Left ventricle myocardium superior (tissue), 1 donor: Measurements from ENCODE around the gene IQCE. TPM values are rescaled to one million over a fixed set of nuclear protein-coding genes. Genes with fewer than 3 reads are reported as not detected.

ENCODE experiments used
- ATAC-seq: fragments of 200-7000 bp; cut with Tn5 transposase; one replicate; pipeline ENCODE4 v1.9.1; 2020; ENCODE audit warnings: mild to moderate bottlenecking, moderate library complexity
- DNase-seq: peaks from one replicate; pipeline ENCODE4 v3.0.0-alpha.2; 2020
- intact Hi-C: fragments of 100-400 bp; cut with micrococcal nuclease; formaldehyde crosslinking; loops from one replicate; pipeline ENCODE4 v1.11.0; 2022
- total RNA-seq: library from RNA; stranded (reverse); fragmentation: NEBNext Ultra II Directional; extraction: Animal tissue kit (Norgen Biotek cat#: 25700); gene quantifications from one replicate; pipeline ENCODE4 v1.2.1, GENCODE V29; 2021
- donor health status: DM: no; HTN: yes; CAD: no; lungs with severe emphysema.

IQCE gene
- total RNA-seq, 1 donor from 2014 or later, result 11.9 TPM

GRCh38 chr7:2567679-2568278 lies 9.0 kb downstream of the IQCE start:
- intact Hi-C loops, result loop anchor here (10.0 kb wide), 1 partner anchor 93 kb away; the partner anchor contains the start of gene GRIFIN
- DNase-seq (peak; percentile 55), ATAC-seq (peak; percentile 88)

DNA sequence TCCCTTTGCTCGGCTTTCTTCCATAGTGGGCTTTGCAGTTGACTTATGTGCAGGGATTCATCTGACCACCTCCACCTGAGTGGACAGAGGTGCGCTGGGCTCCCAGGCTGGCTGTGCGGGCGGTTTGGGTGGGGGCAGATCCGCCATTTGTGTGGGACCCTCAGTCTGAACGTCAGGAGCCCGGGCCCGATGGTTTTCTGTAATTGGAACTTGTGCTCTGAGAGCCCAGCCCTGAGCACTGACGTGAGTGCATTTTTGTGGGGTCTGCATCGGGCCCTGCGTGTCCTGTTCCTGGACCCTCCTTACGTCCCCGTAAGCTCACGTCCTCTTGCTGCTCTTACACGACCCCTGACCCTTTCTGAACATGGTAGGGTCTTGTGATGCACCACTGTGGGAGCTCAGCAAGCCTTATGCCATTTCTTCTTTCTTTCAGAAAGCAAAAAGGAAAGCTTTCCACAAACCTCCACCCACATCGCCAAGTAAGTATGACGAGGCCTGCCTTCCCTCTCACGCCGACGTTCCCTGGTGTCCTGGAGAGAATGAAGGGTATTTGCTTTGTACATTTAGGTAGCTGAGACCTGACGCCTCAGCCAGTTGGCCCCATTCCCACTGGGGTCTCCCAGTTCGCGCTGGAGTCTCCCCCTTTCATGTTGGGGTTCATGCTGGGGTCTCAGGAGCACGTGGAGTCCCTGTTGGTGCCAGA lies 9.9 kb downstream of the IQCE start:
- intact Hi-C loops, result loop anchor here (10.0 kb wide), 1 partner anchor 94 kb away; the partner anchor contains the start of gene GRIFIN
- DNase-seq (no peak), ATAC-seq (no peak)

GRCh38 chr7:2569421-2569820 lies 10.6 kb downstream of the IQCE start:
- ATAC-seq, result no peak
- intact Hi-C loops, result loop anchor here (10.0 kb wide), 1 partner anchor 95 kb away; the partner anchor contains the start of gene GRIFIN
- DNase-seq, result no peak

DNA sequence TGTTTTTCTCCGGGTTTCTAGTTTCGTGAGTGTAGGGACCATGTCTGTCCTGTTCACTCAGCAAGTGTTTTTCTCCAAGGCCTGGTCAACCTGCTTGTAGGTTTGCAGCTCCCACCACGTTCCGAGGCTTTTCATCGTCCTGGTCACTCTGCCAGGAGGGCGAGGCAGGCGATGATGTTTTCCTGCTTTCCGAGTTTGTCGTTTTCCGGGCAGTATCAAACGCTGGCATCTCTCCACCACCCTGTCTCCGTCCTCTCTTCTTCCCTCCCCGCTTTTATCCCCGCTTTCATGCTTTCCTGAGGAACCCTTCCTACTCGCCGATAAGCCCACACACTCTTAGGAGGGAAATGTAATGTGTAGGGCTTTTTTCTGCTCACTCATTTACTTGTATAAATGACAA lies 11.2 kb downstream of the IQCE start:
- ATAC-seq (no peak), DNase-seq (no peak)
- intact Hi-C loops, result no loop called here

GRCh38 chr7:2571409-2571808 lies 12.6 kb downstream of the IQCE start:
- no peak for DNase-seq
- intact Hi-C loops, result no loop called here
- ATAC-seq, result no peak

DNA sequence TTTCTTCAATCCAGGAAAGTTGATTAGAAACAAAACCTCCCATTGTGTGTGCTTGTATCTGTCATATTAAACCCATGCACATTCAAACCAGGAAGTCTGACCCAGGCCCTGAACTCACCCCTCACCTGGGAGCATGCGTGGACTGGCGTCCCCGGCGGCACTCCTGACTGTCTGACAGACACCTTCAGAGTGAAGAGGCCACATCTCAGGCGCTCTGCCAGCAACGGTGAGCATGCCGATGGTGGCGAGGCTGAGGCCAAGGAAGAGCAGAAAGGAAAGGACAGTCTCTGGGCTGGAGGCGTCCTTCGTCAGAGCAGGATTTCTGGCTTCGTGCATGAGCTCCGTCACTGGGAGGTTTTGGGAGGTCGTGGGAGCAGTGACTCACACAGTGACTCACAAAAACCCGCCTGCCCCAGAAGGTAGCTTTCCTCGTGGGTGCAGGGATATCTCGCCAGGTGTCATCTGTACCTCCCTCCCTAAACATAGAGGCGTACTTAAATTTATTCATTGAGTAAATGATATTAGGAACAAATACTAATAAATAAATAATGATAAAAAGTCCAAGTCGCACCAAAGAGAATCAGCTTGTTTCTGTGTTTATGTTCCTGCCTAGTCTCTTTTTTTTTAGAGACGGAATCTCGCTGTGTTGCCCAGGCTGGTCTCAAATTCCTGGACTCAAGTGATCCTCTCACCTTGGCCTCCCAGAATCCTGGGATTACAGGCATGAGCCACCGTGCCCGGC lies 13.5 kb downstream of the IQCE start:
- no peak for ATAC-seq
- DNase-seq, result no peak
- intact Hi-C loops, result no loop called here

DNA sequence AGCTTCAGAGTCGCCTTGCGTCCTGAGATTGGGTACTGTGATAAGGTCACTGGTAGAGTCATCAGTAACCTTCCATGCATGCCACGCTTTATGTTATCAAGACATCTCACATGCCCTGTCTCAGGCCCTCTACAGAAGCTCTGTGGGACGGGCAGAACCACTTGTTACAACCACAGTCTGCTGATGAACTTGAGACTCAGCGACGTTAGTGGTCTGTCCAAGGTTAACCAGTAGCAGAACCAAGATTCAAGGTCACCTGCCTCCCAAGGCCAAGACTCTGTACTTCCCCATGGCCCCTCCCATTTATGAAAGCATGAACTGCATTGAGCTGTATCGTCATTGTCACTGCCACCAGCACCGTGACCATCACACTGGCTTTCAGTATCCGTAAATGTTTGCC lies 15.0 kb downstream of the IQCE start:
- no peak for ATAC-seq

GRCh38 chr7:2575046-2575732 lies 16.4 kb downstream of the IQCE start:
- intact Hi-C loops, result no loop called here
- ATAC-seq (no peak), DNase-seq (no peak)

More for the DNA sequence above, 15.0 kb downstream of the IQCE start:
- DNase-seq, result no peak
- intact Hi-C loops, result no loop called here

DNA sequence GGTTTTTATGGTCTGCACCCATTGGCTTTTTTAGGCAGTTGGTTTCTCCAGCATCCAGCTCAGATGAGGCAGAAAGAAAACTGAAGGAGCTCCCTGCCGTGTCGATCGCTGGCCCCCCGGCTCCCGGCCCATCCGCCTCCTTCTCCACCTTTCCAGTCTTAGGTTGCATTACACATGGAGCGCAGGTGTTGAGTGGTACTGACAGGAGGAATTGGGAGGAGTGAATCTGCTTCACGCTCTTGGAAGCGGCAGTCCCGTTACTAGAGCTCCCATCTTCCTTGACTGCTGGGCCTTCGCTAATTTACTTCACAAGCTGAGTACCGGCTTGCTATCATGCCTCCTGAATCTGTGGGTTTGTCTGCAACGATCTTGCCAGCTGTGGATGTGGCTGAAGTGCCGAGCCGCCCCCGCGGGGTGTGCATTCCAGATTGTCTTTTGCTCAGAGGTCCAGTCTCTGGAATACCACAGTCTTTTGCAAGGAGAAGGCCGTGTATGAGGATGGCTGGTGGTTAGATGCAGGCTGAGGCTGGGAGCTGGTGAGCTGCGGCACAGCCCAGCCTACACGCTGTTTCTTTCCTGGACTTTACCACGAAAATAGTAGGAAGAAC lies 17.1 kb downstream of the IQCE start:
- intact Hi-C loops, result no loop called here
- DNase-seq, result no peak

GRCh38 chr7:2576742-2577491 lies 18.1 kb downstream of the IQCE start:
- ATAC-seq, result no peak
- intact Hi-C loops, result no loop called here
- no peak for DNase-seq

More for the DNA sequence above, 17.1 kb downstream of the IQCE start:
- no peak for ATAC-seq

- intact Hi-C loops, result no loop called here
- ATAC-seq (no peak), DNase-seq (no peak)
Observed at GRCh38 chr7:2577914-2578680, 19.3 kb downstream of the IQCE start.

DNA sequence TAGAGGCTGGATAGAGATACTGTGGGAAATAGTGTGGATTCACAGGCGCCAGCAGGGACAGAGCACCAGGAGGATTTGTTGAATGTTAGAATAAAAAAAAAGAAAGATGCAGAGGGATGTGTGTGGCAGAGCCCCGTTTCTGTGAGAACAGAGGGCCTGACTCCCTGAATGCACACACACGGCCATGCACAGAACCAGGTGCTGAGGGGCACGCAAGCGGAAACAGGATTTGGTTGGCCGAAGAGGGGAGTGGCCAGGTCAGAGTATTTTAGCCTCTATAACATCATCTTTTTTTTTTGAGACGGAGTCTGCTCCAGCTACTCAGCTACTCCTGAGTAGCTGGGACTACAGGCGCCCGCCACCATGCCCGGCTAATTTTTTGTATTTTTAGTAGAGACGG lies 21.9 kb downstream of the IQCE start:
- ATAC-seq (no peak), DNase-seq (no peak)
- intact Hi-C loops, result no loop called here

- intact Hi-C loops, result no loop called here
- ATAC-seq (no peak), DNase-seq (no peak)
Observed at GRCh38 chr7:2582006-2582735, 23.4 kb downstream of the IQCE start.

DNA sequence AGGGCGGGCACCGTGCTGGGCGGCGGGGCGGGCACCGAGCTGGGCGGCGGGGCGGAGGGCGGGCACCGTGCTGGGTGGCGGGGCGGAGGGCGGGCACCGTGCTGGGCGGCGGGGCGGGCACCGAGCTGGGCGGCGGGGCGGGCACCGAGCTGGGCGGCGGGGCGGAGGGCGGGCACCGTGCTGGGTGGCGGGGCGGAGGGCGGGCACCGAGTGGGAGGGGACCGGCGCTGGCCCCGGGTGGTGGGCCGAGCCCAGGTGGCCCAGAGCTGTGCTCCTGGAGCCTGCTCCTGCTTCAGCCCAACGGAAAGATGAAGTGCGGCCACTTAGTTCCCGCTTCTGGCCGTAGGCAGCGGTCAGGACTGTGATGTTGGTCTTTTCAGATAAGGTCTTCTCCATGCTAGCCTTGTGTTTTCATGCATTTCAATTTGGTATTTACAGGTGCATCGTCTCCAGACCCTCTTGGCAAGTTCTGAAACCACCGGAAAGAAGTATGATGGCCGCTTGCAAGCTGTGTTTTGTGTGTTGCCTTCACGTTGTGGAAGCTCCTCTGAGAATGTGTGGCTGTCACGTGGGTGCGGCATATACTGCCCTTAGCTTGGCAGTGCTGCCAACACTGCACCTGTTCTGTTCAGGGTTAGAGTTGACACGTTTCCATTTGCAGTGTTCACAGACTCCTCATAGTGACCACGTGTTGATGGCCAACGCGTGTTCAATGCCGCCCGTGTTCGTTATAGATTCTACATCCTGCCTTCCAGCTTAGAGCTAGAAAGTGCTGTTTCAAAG lies 25.2 kb downstream of the IQCE start:
- intact Hi-C loops, result no loop called here
- DNase-seq (no peak), ATAC-seq (no peak)

- intact Hi-C loops, result no loop called here
- ATAC-seq, result no peak
- DNase-seq, result no peak
Observed at GRCh38 chr7:2585446-2585845, 26.7 kb downstream of the IQCE start.

DNA sequence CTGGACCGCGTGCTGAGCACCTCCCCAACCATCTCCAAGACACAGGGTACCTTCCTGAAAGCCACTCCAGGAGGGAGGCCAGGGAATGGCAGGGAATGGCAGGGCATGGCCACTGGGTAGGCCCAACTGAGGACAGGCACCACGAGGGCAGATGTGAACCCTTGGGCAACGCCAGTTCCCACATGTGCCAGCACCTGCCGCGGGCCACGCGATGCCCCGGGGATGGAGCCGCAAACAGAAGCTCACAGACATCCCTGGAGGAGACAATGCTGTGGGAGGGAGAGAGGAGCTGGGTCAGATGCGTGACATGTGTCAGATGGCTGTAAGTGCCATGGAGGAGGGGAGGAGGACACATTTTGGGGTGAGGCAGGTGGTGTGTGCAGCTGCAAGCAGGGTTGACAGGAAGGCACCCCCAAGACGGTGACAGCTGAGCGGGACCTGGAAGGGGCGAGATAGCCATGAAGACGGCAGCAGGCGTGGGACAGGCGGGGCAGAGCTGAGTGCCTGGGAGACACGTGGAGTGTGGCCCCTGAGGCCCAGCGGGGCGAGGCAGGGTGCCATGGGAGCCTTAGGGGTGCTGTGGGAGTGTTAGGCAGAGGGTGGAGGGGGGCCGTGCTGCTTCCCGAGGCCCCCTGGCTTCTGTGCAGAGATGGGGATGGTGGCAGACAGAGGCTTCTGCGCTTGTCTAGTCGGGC lies 27.7 kb downstream of the IQCE start:
- intact Hi-C loops, result no loop called here
- ATAC-seq, result no peak
- no peak for DNase-seq
